WTC11 (cell line): ENCODE data around the gene CRIP1. TPM values are rescaled to one million over a fixed set of nuclear protein-coding genes. Genes with fewer than 3 reads are reported as not detected.

Experiments used
- ATAC-seq: fragments of 200-7000 bp; cut with Tn5 transposase; 2 replicates; pipeline ENCODE4 v1.10.0; 2021; ENCODE audit warnings: mild to moderate bottlenecking, moderate library complexity
- CTCF ChIA-PET: fragments of 300-600 bp; sonication (Branson Sonifier 250); formaldehyde crosslinking; loops from one replicate; lab custom pipeline; 2021; ENCODE audit warnings: antibody characterized with exemption; lab: Charles Lee
- POLR2A ChIA-PET: fragments of 350-600 bp; sonication (Branson Sonifier 250); formaldehyde crosslinking; loops from one replicate; lab custom pipeline; 2021; ENCODE audit warnings: antibody characterized with exemption; lab: Charles Lee
- DNase-seq: peaks from one replicate; pipeline ENCODE4 v3.0.0; 2021; ENCODE audit warnings: low spot score
- H3K27ac Mint-ChIP-seq: 2 replicates; pipeline ENCODE4 v1.8.0; 2021; ENCODE audit warnings: mixed read lengths
- H3K27me3 Mint-ChIP-seq: 2 replicates; pipeline ENCODE4 v1.8.0; 2021; ENCODE audit warnings: low read depth, mild to moderate bottlenecking, moderate library complexity, mixed read lengths
- H3K36me3 Mint-ChIP-seq: 2 replicates; pipeline ENCODE4 v1.8.0; 2021; ENCODE audit warnings: mixed read lengths
- H3K4me1 Mint-ChIP-seq: 2 replicates; pipeline ENCODE4 v1.8.0; 2022; ENCODE audit warnings: mixed read lengths
- H3K4me3 Mint-ChIP-seq: 2 replicates; pipeline ENCODE4 v1.8.0; 2021; ENCODE audit warnings: mild to moderate bottlenecking, moderate library complexity, mixed read lengths
- H3K9me3 Mint-ChIP-seq: 2 replicates; pipeline ENCODE4 v1.8.0; 2021; ENCODE audit warnings: mixed read lengths
- ATF2 ChIP-seq: sonication (generic); formaldehyde crosslinking; IDR thresholded peaks from 2 replicates; pipeline ENCODE4 v1.8.1; 2022; ENCODE audit warnings: low read depth, missing genetic modification reagents, borderline replicate concordance
- CREM ChIP-seq: sonication (generic); formaldehyde crosslinking; IDR thresholded peaks from 2 replicates; pipeline ENCODE4 v1.8.1; 2022; ENCODE audit warnings: mild to moderate bottlenecking, missing genetic modification reagents, moderate library complexity
- E2F1 ChIP-seq: sonication (generic); formaldehyde crosslinking; IDR thresholded peaks from 2 replicates; pipeline ENCODE4 v1.8.0; 2022; ENCODE audit warnings: mild to moderate bottlenecking, missing genetic modification reagents
- E2F5 ChIP-seq: sonication (generic); formaldehyde crosslinking; IDR thresholded peaks from 2 replicates; pipeline ENCODE4 v1.8.1; 2022; ENCODE audit warnings: mild to moderate bottlenecking, moderate library complexity, missing genetic modification reagents
- ERG ChIP-seq: fragments of 250-450 bp; sonication (Bioruptor Pico); IDR thresholded peaks from 2 replicates; pipeline ENCODE4 v1.8.0; 2021; ENCODE audit warnings: mild to moderate bottlenecking
- ETV6 ChIP-seq: sonication (generic); formaldehyde crosslinking; IDR thresholded peaks from 2 replicates; pipeline ENCODE4 v1.8.1; 2022; ENCODE audit warnings: mild to moderate bottlenecking, missing genetic modification reagents
- FOXJ3 ChIP-seq: sonication (generic); formaldehyde crosslinking; IDR thresholded peaks from 2 replicates; pipeline ENCODE4 v1.9.0; 2021; ENCODE audit warnings: missing genetic modification reagents, mild to moderate bottlenecking, borderline replicate concordance
- FOXP1 ChIP-seq: sonication (generic); formaldehyde crosslinking; IDR thresholded peaks from 2 replicates; pipeline ENCODE4 v1.8.0; 2022; ENCODE audit warnings: missing genetic modification reagents, mild to moderate bottlenecking, moderate library complexity, borderline replicate concordance
- HMGXB4 ChIP-seq: sonication (generic); formaldehyde crosslinking; IDR thresholded peaks from 2 replicates; pipeline ENCODE4 v1.8.1; 2023; ENCODE audit warnings: mild to moderate bottlenecking, moderate library complexity, missing genetic modification reagents
- IRF1 ChIP-seq: sonication (generic); formaldehyde crosslinking; IDR thresholded peaks from 2 replicates; pipeline ENCODE4 v1.8.0; 2023; ENCODE audit warnings: missing genetic modification reagents
- IRF2 ChIP-seq: sonication (generic); formaldehyde crosslinking; IDR thresholded peaks from 2 replicates; pipeline ENCODE4 v1.8.0; 2022; ENCODE audit warnings: low read depth, missing genetic modification reagents, borderline replicate concordance
- JAZF1 ChIP-seq: fragments of 250-450 bp; sonication (Bioruptor Pico); IDR thresholded peaks from 2 replicates; pipeline ENCODE4 v1.9.0; 2021; ENCODE audit warnings: moderate library complexity, mild to moderate bottlenecking, inconsistent platforms
- MAX ChIP-seq: sonication (generic); formaldehyde crosslinking; IDR thresholded peaks from 2 replicates; pipeline ENCODE4 v1.8.0; 2022; ENCODE audit warnings: mild to moderate bottlenecking, missing genetic modification reagents
- RELA ChIP-seq: sonication (generic); formaldehyde crosslinking; IDR thresholded peaks from 2 replicates; pipeline ENCODE4 v1.8.1; 2022; ENCODE audit warnings: missing genetic modification reagents, mild to moderate bottlenecking, borderline replicate concordance
- SMAD3 ChIP-seq: sonication (generic); formaldehyde crosslinking; IDR thresholded peaks from 2 replicates; pipeline ENCODE4 v1.8.0; 2022; ENCODE audit warnings: missing genetic modification reagents, mild to moderate bottlenecking, borderline replicate concordance
- SMAD4 ChIP-seq: sonication (generic); formaldehyde crosslinking; IDR thresholded peaks from 2 replicates; pipeline ENCODE4 v1.8.0; 2022; ENCODE audit warnings: mild to moderate bottlenecking, missing genetic modification reagents
- TEAD4 ChIP-seq: sonication (generic); formaldehyde crosslinking; IDR thresholded peaks from 2 replicates; pipeline ENCODE4 v1.8.0; 2022; ENCODE audit warnings: mild to moderate bottlenecking, missing genetic modification reagents
- USF1 ChIP-seq: sonication (generic); formaldehyde crosslinking; IDR thresholded peaks from 2 replicates; pipeline ENCODE4 v1.8.0; 2022; ENCODE audit warnings: mild to moderate bottlenecking, missing genetic modification reagents
- ZBTB43 ChIP-seq: sonication (generic); formaldehyde crosslinking; IDR thresholded peaks from 2 replicates; pipeline ENCODE4 v1.8.1; 2023; ENCODE audit warnings: mild to moderate bottlenecking, missing genetic modification reagents
- ZNF121 ChIP-seq: sonication (generic); formaldehyde crosslinking; IDR thresholded peaks from 2 replicates; pipeline ENCODE4 v1.8.0; 2023; ENCODE audit warnings: missing genetic modification reagents
- ZNF232 ChIP-seq: sonication (generic); formaldehyde crosslinking; IDR thresholded peaks from 2 replicates; pipeline ENCODE4 v1.8.0; 2022; ENCODE audit warnings: mild to moderate bottlenecking, missing genetic modification reagents
- ZNF263 ChIP-seq: sonication (generic); formaldehyde crosslinking; IDR thresholded peaks from 2 replicates; pipeline ENCODE4 v1.8.1; 2022; ENCODE audit warnings: low read depth, mild to moderate bottlenecking, moderate library complexity, missing genetic modification reagents
- ZNF425 ChIP-seq: fragments of 250-450 bp; sonication (Bioruptor Pico); conservative IDR thresholded peaks from 2 replicates; pipeline ENCODE4 v1.9.0; 2021; ENCODE audit warnings: mild to moderate bottlenecking
- total RNA-seq: library from RNA; stranded (reverse); gene quantifications from 3 replicates; pipeline ENCODE4 v1.2.3, GENCODE V29; 2021

The CRIP1 gene
- total RNA-seq, 1 experiment from 2014 or later, result 9.0 TPM

GRCh38 chr14:105532735-105533141, 46.1 kb downstream of the CRIP1 start:
- no peak overlapping the region for H3K4me3 Mint-ChIP-seq
- DNase-seq, result peak; percentile 24
- CTCF ChIA-PET, result interaction anchor here (1.0 to 1.3 kb wide), 2 partner anchors 52 to 62 kb away, joined by 3 to 8 read pairs; no protein-coding TSS in a partner anchor
- ATAC-seq, result peak; percentile 57
- TF ChIP-seq IRF2 (CRISPR knock-in tag), result no peak
- no peak for TF ChIP-seq CREM
- no peak for TF ChIP-seq ETV6 (CRISPR knock-in tag)
- no peak for TF ChIP-seq FOXJ3 (CRISPR knock-in tag)
- no peak for TF ChIP-seq HMGXB4
- TF ChIP-seq ERG (CRISPR knock-in tag), result no peak
- no peak for TF ChIP-seq ZNF425 (CRISPR knock-in tag)
- TF ChIP-seq ZBTB43 (CRISPR knock-in tag), result no peak
- no peak for TF ChIP-seq SMAD3 (CRISPR knock-in tag)
- no peak for TF ChIP-seq MAX
- no peak for TF ChIP-seq JAZF1 (CRISPR knock-in tag)
- H3K9me3 Mint-ChIP-seq, result peaks cover 21% of the 10 kb centered on the region
- H3K4me1 Mint-ChIP-seq, result no peaks in the 10 kb centered on the region
- peaks cover 12% of the 10 kb centered on the region for H3K36me3 Mint-ChIP-seq
- H3K27me3 Mint-ChIP-seq, result peaks cover 37% of the 10 kb centered on the region
- H3K27ac Mint-ChIP-seq, result no peak overlapping the region
- POLR2A ChIA-PET, result no interaction called here

GRCh38 chr14:105533391-105533790, 46.7 kb downstream of the CRIP1 start:
- ChIA-PET POLR2A (no interaction called here), CTCF (interaction anchor here (1.3 kb wide), 1 partner anchor 52 kb away, joined by 8 read pairs; no protein-coding TSS in a partner anchor)
- Mint-ChIP-seq H3K4me1 (no peaks in the 10 kb centered on the region), H3K27ac (no peak overlapping the region), H3K27me3 (peaks cover 33% of the 10 kb centered on the region), H3K36me3 (peaks cover 12% of the 10 kb centered on the region), H3K9me3 (peaks cover 21% of the 10 kb centered on the region), H3K4me3 (no peak overlapping the region)
- ATAC-seq, result no peak
- no peak for DNase-seq
- TF ChIP-seq ZNF263 (CRISPR knock-in tag) (no peak), FOXP1 (CRISPR knock-in tag) (no peak), ATF2 (CRISPR knock-in tag) (no peak), ZNF121 (CRISPR knock-in tag) (no peak), MAX (no peak), SMAD4 (no peak), SMAD3 (CRISPR knock-in tag) (no peak), ETV6 (CRISPR knock-in tag) (no peak), TEAD4 (CRISPR knock-in tag) (no peak), E2F1 (CRISPR knock-in tag) (no peak), IRF1 (CRISPR knock-in tag) (no peak), E2F5 (CRISPR knock-in tag) (no peak), ZNF232 (CRISPR knock-in tag) (no peak), RELA (CRISPR knock-in tag) (no peak), USF1 (no peak)
